ELF-1 (cell line): ENCODE results near the gene TMEM221.

Source experiments
- DNase-seq: peaks from one replicate; pipeline ENCODE4 v3.0.0-alpha.2; 2016; ENCODE audit warnings: low read depth, low spot score

Gene TMEM221

GRCh38 chr19:17473041-17473440 lies 24.6 kb upstream of the TMEM221 start:
- no peak for DNase-seq

- DNase-seq: no peak
These were observed 23.1 kb upstream of the TMEM221 start for GRCh38 chr19:17471410-17472125.

GRCh38 chr19:17470068-17470841 lies 21.8 kb upstream of the TMEM221 start, which contains the start of gene SLC27A1:
TSS of gene SLC27A1 (plus strand) at chr19:17470524. CDS start at chr19:17470541, 17 bp downstream.
- peak; percentile 99 for DNase-seq

GRCh38 chr19:17469481-17470067 lies 21.1 kb upstream of the TMEM221 start:
- peak; percentile 99 for DNase-seq

GRCh38 chr19:17469092-17469480 lies 20.6 kb upstream of the TMEM221 start:
- DNase-seq: no peak

GRCh38 chr19:17468302-17469091 lies 20.0 kb upstream of the TMEM221 start:
- DNase-seq: peak; percentile 48

GRCh38 chr19:17467471-17468301 lies 19.2 kb upstream of the TMEM221 start:
- no peak for DNase-seq

- DNase-seq: no peak
These were observed 18.0 kb upstream of the TMEM221 start for GRCh38 chr19:17466487-17466850.

GRCh38 chr19:17460372-17461230 lies 12.1 kb upstream of the TMEM221 start, which contains the start of gene NXNL1:
TSS of gene NXNL1 (minus strand) at chr19:17460926. CDS start at chr19:17460869, 57 bp downstream.
- no peak for DNase-seq

- no peak for DNase-seq
These were observed 10.5 kb upstream of the TMEM221 start for GRCh38 chr19:17458970-17459369.

- DNase-seq: no peak
These were observed 9.1 kb upstream of the TMEM221 start for GRCh38 chr19:17457616-17458015.

GRCh38 chr19:17456127-17456526 lies 7.7 kb upstream of the TMEM221 start:
- no peak for DNase-seq

GRCh38 chr19:17455308-17456123 lies 7.0 kb upstream of the TMEM221 start:
- DNase-seq: no peak

- no peak for DNase-seq
These were observed 6.2 kb upstream of the TMEM221 start for GRCh38 chr19:17454576-17455071.

GRCh38 chr19:17451820-17452219 lies 3.4 kb upstream of the TMEM221 start:
- DNase-seq: no peak

- DNase-seq: no peak
These were observed 2.0 kb upstream of the TMEM221 start for GRCh38 chr19:17450264-17451075.

GRCh38 chr19:17447704-17448130 lies 751 bp downstream of the TMEM221 start:
- no peak for DNase-seq
